ENCODE measurements around the gene PLAC8L1.
"Not testable (repeated sequence)": the region's sequence is repeated elsewhere in the genome, so short reads cannot be mapped to it uniquely, and the experiment has no call there.

PLAC8L1 gene

GRCh38 chr5:146105477-146105876 is at the start of gene PLAC8L1:
Gene PLAC8L1 (minus strand): TSS chr5:146105577. CDS start chr5:146104311, 1,266 bp downstream.
- no peak for DNase-seq

GRCh38 chr5:146151970-146152369 is 46.6 kb upstream of the PLAC8L1 start:
- DNase-seq: no peak

GRCh38 chr5:146137967-146138403 is 32.6 kb upstream of the PLAC8L1 start:
- DNase-seq: no peak

- DNase-seq: no peak
These were observed 25.2 kb upstream of the PLAC8L1 start for GRCh38 chr5:146130440-146131045.

GRCh38 chr5:146126068-146126467 is 20.7 kb upstream of the PLAC8L1 start:
- no peak for DNase-seq

GRCh38 chr5:146124580-146124979 is 19.2 kb upstream of the PLAC8L1 start:
- no peak for DNase-seq

- DNase-seq: not testable (repeated sequence)
These were observed 16.1 kb upstream of the PLAC8L1 start for GRCh38 chr5:146121451-146121850.

GRCh38 chr5:146118322-146118721 is 12.9 kb upstream of the PLAC8L1 start:
- DNase-seq: no peak

GRCh38 chr5:146117216-146117615 is 11.8 kb upstream of the PLAC8L1 start:
- not testable (repeated sequence) for DNase-seq

- DNase-seq: no peak
These were observed 11.0 kb upstream of the PLAC8L1 start for GRCh38 chr5:146116361-146116760.

GRCh38 chr5:146112476-146112875 is 7.1 kb upstream of the PLAC8L1 start:
- no peak for DNase-seq

- DNase-seq: no peak
These were observed 6.0 kb upstream of the PLAC8L1 start for GRCh38 chr5:146111409-146111808.

GRCh38 chr5:146109379-146109778 is 4.0 kb upstream of the PLAC8L1 start:
- no peak for DNase-seq

- DNase-seq: not testable (repeated sequence)
These were observed 3.5 kb upstream of the PLAC8L1 start for GRCh38 chr5:146108870-146109269.

- no peak for DNase-seq
These were observed 2.5 kb upstream of the PLAC8L1 start for GRCh38 chr5:146107901-146108300.

GRCh38 chr5:146103594-146103993 is 1.8 kb downstream of the PLAC8L1 start:
- no peak for DNase-seq

GRCh38 chr5:146101646-146102045 is 3.7 kb downstream of the PLAC8L1 start:
- DNase-seq: no peak

GRCh38 chr5:146098047-146098446 is 7.3 kb downstream of the PLAC8L1 start:
- no peak for DNase-seq

- no peak for DNase-seq
These were observed 13.5 kb downstream of the PLAC8L1 start for GRCh38 chr5:146091881-146092280.

GRCh38 chr5:146089287-146089686 is 16.1 kb downstream of the PLAC8L1 start:
- DNase-seq: no peak

- DNase-seq: no peak
These were observed 17.3 kb downstream of the PLAC8L1 start for GRCh38 chr5:146088098-146088497.

GRCh38 chr5:146084376-146084775 is 21.0 kb downstream of the PLAC8L1 start:
- DNase-seq: no peak

GRCh38 chr5:146082798-146083197 is 22.6 kb downstream of the PLAC8L1 start:
- DNase-seq: no peak

GRCh38 chr5:146081556-146081955 is 23.8 kb downstream of the PLAC8L1 start:
- DNase-seq: no peak

- DNase-seq: no peak
These were observed 25.5 kb downstream of the PLAC8L1 start for GRCh38 chr5:146079695-146080373.

All from NCI-H1436 (cell line).